ENCODE results near the gene CCDC88B.

- TF ChIP-seq ZNF473 (tag by site-specific recombination; IDR thresholded peaks at IDR 0.05) (no peak), ZNF292 (tag by site-specific recombination; IDR thresholded peaks at IDR 0.05; ENCODE audit: borderline replicate concordance, low read depth) (no peak), ZNF623 (tag by site-specific recombination; IDR thresholded peaks at IDR 0.05) (no peak), FEZF1 (tag by site-specific recombination; IDR thresholded peaks at IDR 0.05) (no peak), ZNF311 (tag by site-specific recombination; IDR thresholded peaks at IDR 0.05; ENCODE audit: borderline replicate concordance) (no peak), ZNF610 (tag by site-specific recombination; IDR thresholded peaks at IDR 0.05; ENCODE audit: borderline replicate concordance) (no peak), ZNF549 (tag by site-specific recombination; IDR thresholded peaks at IDR 0.05) (no peak), ZNF211 (tag by site-specific recombination; IDR thresholded peaks at IDR 0.05; ENCODE audit: low read depth) (no peak), CTCF (tag by site-specific recombination; IDR thresholded peaks at IDR 0.05) (no peak), ZNF426 (tag by site-specific recombination; IDR thresholded peaks at IDR 0.05) (no peak), ZNF184 (tag by site-specific recombination; IDR thresholded peaks at IDR 0.05) (no peak)
- TF ChIP-seq, protein P1, sequence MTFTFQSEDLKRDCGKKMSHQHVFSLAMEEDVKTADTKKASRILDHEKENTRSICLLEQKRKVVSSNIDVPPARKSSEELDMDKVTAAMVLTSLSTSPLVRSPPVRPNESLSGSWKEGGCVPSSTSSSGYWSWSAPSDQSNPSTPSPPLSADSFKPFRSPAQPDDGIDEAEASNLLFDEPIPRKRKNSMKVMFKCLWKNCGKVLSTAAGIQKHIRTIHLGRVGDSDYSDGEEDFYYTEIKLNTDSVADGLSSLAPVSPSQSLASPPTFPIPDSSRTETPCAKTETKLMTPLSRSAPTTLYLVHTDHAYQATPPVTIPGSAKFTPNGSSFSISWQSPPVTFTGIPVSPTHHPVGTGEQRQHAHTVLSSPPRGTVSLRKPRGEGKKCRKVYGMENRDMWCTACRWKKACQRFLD (tag by site-specific recombination; IDR thresholded peaks at IDR 0.05), result no peak
- TF ChIP-seq, protein P2, sequence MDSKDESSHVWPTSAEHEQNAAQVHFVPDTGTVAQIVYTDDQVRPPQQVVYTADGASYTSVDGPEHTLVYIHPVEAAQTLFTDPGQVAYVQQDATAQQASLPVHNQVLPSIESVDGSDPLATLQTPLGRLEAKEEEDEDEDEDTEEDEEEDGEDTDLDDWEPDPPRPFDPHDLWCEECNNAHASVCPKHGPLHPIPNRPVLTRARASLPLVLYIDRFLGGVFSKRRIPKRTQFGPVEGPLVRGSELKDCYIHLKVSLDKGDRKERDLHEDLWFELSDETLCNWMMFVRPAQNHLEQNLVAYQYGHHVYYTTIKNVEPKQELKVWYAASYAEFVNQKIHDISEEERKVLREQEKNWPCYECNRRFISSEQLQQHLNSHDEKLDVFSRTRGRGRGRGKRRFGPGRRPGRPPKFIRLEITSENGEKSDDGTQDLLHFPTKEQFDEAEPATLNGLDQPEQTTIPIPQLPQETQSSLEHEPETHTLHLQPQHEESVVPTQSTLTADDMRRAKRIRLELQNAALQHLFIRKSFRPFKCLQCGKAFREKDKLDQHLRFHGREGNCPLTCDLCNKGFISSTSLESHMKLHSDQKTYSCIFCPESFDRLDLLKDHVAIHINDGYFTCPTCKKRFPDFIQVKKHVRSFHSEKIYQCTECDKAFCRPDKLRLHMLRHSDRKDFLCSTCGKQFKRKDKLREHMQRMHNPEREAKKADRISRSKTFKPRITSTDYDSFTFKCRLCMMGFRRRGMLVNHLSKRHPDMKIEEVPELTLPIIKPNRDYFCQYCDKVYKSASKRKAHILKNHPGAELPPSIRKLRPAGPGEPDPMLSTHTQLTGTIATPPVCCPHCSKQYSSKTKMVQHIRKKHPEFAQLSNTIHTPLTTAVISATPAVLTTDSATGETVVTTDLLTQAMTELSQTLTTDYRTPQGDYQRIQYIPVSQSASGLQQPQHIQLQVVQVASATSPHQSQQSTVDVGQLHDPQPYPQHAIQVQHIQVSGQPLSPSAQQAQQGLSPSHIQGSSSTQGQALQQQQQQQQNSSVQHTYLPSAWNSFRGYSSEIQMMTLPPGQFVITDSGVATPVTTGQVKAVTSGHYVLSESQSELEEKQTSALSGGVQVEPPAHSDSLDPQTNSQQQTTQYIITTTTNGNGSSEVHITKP (tag by site-specific recombination; IDR thresholded peaks at IDR 0.05), result no peak
These were observed 46.1 kb downstream of the CCDC88B start for GRCh38 chr11:64385945-64386704.
